Activated naive CD4-positive, alpha-beta T cell treated with anti-CD3 and anti-CD28 coated beads, Interleukin-2, amount 50 U/mL, for 16 hours (primary cell): Measurements from ENCODE around the gene FAM228B.

ENCODE experiments used
- DNase-seq: peaks from one replicate; pipeline ENCODE4 v3.0.0-alpha.2; 2020

The FAM228B gene

DNA sequence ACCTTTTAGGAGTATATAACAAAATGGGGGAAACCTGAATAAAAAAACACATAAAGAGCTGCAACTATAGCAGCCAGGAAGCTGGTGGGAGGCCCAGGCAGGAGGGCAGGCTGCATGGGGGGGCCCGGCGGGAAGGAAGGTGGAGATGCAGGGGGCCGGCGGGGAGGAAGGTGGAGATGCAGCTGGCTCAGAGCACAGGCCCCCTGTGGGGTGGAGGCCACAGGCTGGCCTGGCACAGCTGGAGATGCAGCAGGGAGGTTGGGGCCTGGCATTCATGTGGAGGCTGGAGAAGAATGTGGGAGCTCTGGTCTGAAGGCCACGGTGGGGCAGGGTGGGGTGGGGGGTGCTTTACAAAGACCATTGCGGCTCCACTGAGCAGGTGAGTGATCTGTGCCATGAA is 83.0 kb downstream of the FAM228B start:
- DNase-seq = no peak

GRCh38 chr2:24206714-24207113 is 83.4 kb downstream of the FAM228B start:
- DNase-seq = no peak

- DNase-seq = no peak
Observed at GRCh38 chr2:24207359-24207758, 84.1 kb downstream of the FAM228B start.

DNA sequence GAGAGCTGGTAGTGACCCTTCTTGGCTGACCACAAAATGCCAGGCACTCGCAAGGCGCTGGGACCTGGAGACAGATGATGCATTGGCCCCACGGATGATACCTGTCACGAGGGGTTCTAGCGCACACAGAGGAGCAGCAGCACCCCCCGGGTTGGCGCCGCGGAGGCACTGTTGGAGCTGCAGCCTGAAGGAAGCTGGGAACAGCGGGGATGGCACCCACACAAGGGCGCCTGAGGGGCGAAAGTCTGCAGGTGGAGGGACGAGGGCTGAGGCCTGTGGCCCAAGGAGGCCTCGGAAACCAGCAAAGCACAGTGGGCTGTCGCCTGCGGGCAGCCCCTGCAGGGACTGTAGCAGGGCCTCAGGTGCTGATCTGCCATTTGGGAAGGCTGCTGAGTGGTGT is 85.2 kb downstream of the FAM228B start:
- DNase-seq = no peak

DNA sequence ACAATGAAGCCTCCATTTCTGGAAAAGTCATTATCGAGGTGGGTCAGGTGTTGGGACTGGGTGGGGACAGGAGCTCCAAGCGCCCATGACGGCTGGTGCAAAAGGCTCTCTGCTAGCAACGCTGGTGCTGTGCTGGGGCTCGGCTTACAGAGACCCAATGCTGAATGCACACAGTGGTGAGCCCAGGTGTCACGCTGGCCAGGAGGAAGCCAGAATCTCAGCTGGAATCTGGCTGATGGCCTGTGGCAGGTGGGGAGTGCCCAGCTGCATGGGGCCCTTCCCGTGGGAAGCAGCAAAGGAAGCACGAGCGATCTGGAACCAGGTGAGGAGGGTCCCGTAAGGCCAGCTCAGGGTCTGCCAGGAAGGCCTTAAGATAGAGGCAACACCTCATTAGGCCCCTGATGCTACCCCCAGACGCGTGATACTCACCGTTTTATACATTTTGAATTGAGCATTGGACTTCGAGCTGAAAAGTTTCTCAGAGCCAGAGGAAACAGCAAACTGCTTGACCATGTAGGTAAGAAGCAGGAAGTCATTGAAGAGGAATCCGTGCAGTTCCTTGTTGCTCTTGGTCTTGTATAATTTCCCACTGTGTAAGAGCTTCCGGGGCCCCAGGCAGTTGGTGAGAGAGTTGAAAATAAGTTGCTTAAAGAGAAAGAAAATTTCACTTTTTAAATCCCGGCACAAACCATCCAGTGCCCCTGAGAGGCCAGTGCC is 86.3 kb downstream of the FAM228B start:
- no peak for DNase-seq

DNA sequence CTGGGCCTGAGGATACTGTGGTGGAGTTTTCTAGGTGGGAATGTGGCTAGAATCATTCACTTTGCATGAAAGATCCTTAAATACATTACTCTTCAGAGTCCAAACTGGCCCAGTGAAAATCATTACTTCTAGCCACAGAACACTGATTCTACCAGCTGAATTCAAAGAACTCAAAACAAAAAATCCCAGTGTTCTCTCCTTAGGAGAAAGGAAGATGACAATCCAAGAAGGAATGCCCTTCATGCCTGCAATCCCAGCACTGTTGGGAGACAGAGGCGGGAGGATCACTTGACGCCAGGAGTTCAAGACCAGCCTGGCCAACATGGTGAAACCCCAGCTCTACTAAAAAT is 86.8 kb downstream of the FAM228B start:
- no peak for DNase-seq

GRCh38 chr2:24210723-24211122 is 87.5 kb downstream of the FAM228B start:
- DNase-seq = no peak

- DNase-seq = no peak
Observed at GRCh38 chr2:24211408-24211807, 88.1 kb downstream of the FAM228B start.

- DNase-seq = no peak
Observed at GRCh38 chr2:24214880-24215279, 91.6 kb downstream of the FAM228B start.
